ENCODE measurements around the gene KRT3. TPM values are rescaled to one million over a fixed set of nuclear protein-coding genes. Genes with fewer than 3 reads are reported as not detected.

KRT3 gene
- total RNA-seq, 4 donors from 2014 or later: not detected

DNA sequence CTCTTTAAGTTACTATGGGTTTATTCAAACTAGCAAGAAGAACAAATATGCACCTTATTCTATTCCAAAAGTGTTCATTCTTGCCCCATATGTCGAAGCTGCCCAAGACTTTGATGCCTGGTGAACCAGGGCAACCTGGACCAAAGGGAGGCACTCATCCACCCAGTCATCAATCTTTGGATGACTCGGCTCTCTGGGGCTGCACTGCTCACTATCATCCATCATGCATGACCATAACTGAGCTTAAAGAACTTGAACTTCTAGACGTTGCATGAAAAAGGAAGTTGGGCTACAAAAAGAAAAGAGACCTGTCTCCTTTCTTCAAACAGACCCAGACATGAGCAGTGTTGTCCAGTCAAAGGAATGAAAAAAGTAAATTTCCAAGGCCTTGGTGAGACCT, 16.8 kb upstream of the KRT3 start:
- TF ChIP-seq, protein P1, sequence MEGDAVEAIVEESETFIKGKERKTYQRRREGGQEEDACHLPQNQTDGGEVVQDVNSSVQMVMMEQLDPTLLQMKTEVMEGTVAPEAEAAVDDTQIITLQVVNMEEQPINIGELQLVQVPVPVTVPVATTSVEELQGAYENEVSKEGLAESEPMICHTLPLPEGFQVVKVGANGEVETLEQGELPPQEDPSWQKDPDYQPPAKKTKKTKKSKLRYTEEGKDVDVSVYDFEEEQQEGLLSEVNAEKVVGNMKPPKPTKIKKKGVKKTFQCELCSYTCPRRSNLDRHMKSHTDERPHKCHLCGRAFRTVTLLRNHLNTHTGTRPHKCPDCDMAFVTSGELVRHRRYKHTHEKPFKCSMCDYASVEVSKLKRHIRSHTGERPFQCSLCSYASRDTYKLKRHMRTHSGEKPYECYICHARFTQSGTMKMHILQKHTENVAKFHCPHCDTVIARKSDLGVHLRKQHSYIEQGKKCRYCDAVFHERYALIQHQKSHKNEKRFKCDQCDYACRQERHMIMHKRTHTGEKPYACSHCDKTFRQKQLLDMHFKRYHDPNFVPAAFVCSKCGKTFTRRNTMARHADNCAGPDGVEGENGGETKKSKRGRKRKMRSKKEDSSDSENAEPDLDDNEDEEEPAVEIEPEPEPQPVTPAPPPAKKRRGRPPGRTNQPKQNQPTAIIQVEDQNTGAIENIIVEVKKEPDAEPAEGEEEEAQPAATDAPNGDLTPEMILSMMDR (IDR thresholded peaks at IDR 0.05): no peak
- ATAC-seq (ENCODE audit: low FRiP score) (no peak), DNase-seq (ENCODE audit: low spot score) (no peak)

DNA sequence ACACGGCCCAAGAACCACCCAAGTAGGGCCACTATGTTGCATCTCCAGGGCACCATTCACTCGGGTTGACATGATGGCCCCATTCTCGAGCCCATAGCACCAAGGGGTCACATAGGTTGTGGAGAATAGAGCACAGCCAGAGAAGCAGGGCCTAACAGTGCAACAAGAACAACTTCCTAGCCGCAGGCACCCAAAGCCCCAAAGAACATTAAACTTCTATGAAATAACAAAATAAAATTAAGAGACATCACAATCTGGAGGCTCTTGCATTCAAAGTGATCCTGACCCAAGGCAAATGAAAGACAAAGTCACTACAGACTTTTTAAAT, 16.1 kb upstream of the KRT3 start:
- TF ChIP-seq, protein P1 (IDR thresholded peaks at IDR 0.05): no peak
- DNase-seq (ENCODE audit: low spot score) (no peak), ATAC-seq (ENCODE audit: low FRiP score) (no peak)

DNA sequence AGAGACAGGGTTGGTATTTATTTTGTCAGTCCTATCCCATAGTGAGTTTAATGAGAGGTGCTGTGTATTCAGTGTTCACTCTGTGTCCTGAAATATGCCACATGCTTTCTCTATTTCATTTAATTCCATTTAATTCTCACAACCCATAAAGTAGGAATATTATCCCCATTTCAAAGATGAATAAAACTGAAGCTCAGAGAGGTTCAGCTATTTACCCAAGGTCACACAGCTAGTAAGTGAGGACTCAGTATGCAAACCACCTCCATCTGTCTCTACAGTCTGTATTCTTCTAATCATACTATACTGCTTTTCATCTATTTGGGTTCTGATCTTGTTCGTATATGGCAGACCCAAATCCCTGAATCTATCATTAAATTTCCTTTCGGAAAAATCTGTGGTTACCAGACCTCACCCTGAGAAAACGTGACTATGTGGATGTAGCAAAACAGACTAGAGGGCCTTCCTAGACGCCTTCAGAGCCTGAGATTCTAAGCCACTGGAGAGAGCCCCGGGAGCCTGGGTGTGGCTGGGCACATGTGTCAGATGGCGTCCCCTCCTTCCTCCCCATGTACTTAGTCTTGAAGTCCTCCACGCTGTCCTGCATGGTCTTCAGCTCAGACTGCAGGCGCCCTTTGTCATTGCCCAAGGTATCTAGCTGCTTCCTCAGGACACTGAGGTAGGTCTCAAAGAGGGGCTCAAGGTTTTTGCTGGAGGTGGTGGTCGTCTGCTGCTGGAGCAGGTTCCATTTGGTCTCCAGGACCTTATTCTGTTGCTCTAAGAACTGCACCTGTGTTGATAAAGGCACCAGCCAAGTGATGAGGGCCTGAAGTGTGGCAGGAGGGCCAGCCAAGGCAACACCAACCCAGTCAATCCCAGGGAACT, 15.5 kb upstream of the KRT3 start:
- TF ChIP-seq, protein P1 (IDR thresholded peaks at IDR 0.05): no peak
- ATAC-seq (ENCODE audit: low FRiP score): no peak
- no peak for DNase-seq (ENCODE audit: low spot score)

DNA sequence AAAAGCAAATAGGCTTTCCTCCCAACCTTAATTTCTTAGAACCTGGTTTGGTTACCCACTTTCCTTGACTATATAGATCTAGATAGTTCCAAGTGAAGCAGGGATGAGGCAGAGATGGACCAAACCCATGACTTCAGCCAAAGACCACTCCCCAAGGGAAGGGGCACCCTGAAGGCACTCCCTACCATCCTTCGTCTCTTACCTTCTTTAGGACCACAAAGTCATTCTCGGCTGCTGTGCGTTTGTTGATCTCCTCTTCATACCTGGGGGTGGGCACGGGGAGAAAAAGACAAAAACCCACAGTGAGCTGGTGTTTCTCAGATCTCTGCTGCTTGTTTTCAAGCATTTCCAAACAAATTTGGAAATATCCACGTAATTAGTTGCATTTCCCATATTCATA, 14.6 kb upstream of the KRT3 start:
- DNase-seq (ENCODE audit: low spot score) (no peak), ATAC-seq (ENCODE audit: low FRiP score) (no peak)
- TF ChIP-seq, protein P1 (IDR thresholded peaks at IDR 0.05): no peak

DNA sequence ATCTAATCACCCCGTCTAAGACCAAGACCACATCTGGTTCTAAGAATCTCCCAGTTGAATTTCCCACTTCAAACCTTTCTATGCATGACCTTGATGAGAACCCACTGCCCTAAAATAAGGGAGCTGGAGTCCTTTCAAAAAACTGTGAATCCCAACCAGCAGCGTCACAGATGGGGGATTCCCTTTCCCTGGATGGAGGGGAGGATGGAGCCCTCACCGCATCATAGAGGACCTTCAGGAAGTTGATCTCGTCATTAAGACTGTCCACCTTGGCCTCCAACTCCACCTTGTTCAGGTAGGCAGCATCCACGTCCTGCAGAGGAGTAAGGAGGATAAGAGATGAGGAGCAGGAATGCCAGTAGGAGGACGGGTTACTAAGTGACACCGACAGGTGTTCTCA, 13.2 kb upstream of the KRT3 start:
- TF ChIP-seq, protein P1 (IDR thresholded peaks at IDR 0.05): no peak
- ATAC-seq (ENCODE audit: low FRiP score) (no peak), DNase-seq (ENCODE audit: low spot score) (no peak)

DNA sequence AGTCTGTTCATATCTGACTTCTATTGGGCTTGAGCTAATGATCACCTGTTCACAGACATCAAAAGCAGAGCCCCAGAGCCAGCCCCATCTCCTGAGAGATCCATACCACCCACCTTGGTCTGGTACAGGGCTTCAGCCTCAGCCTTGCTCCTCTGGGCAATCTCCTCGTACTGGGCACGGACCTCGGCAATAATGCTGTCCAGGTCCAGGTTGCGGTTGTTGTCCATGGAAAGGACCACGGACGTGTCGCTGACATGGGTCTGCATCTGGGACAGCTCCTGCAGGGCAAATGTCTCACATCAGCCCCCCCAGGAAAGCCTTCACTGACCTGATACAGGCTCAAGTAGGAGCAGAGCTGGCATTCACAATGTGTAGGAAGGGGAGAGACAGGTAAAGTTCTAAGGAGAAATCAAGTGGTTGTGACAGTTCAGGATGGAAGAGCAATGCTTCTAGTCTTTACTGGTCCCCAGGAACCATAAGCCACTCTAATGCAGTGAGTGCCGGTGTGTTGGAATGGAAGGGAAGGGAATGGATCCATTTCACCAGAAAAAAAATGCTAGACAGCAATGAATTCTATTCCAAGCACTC, 12.8 kb upstream of the KRT3 start:
- no peak for ATAC-seq (ENCODE audit: low FRiP score)
- no peak for DNase-seq (ENCODE audit: low spot score)

More for the DNA sequence above, 12.8 kb upstream of the KRT3 start:
- TF ChIP-seq, protein P1 (IDR thresholded peaks at IDR 0.05): no peak
